ENCODE data around the gene TFE3. TPM values are rescaled to one million over a fixed set of nuclear protein-coding genes. Genes with fewer than 3 reads are reported as not detected.

TFE3 gene
- 76.9 and 86.8 TPM in 2 replicates for total RNA-seq

GRCh38 chrX:49043220-49043986, at the start of gene TFE3:
Gene TFE3 (minus strand): TSS chrX:49043357. CDS start chrX:49043226, 131 bp downstream.

GRCh38 chrX:49079489-49080428, 36.6 kb upstream of the TFE3 start, which contains the start of gene WDR45:
Gene WDR45 (minus strand): TSS chrX:49079887. CDS start chrX:49078095, 1,792 bp downstream.

GRCh38 chrX:49073601-49074575, 30.7 kb upstream of the TFE3 start, which contains the start of gene PRAF2:
Gene PRAF2 (minus strand): TSS chrX:49074002. CDS start chrX:49073987, 15 bp downstream.

GRCh38 chrX:49058794-49059193, 15.6 kb upstream of the TFE3 start, which contains the start of gene CCDC120:
Gene CCDC120 (plus strand): TSS chrX:49058999. CDS start chrX:49062042, 3,043 bp downstream.

GRCh38 chrX:49002091-49002935, 40.8 kb downstream of the TFE3 start, which contains the start of gene GRIPAP1:
Gene GRIPAP1 (minus strand): TSS chrX:49002264. CDS start chrX:49002229, 35 bp downstream.

Small RNA genes lying within 50 kb of the gene (small RNA-seq; reads per million reads assigned to genes)
- not detected for gene RNU4-52P

Other genes with a start within 250 kb of the TFE3 start
- 44.3 and 49.5 TPM in 2 replicates for gene HDAC6, start 241.3 kb downstream of the TFE3 start, total RNA-seq
- 0.36 TPM in 1 of 2 replicates, not detected in the other for gene ERAS, start 216.8 kb downstream of the TFE3 start, total RNA-seq
- gene PCSK1N, start 207.7 kb downstream of the TFE3 start, total RNA-seq, result 0.49 and 0.65 TPM in 2 replicates
- 25.1 and 26.0 TPM in 2 replicates for gene TIMM17B, start 145.6 kb downstream of the TFE3 start, total RNA-seq
- 33.8 and 50.9 TPM in 2 replicates for gene PQBP1, start 145.4 kb downstream of the TFE3 start, total RNA-seq
- gene SLC35A2, start 131.7 kb downstream of the TFE3 start, total RNA-seq, result 22.6 and 23.0 TPM in 2 replicates
- gene PIM2, start 124.3 kb downstream of the TFE3 start, total RNA-seq, result 4.1 and 4.4 TPM in 2 replicates
- gene OTUD5, start 85.8 kb downstream of the TFE3 start, total RNA-seq, result 33.3 and 36.2 TPM in 2 replicates
- gene KCND1, start 71.5 kb downstream of the TFE3 start, total RNA-seq, result 1.9 and 2.1 TPM in 2 replicates
- 14.3 and 16.8 TPM in 2 replicates for gene GRIPAP1, start 41.1 kb downstream of the TFE3 start, total RNA-seq
- 1.1 and 1.9 TPM in 2 replicates for gene CCDC120, start 15.6 kb upstream of the TFE3 start, total RNA-seq
- 15.1 and 16.6 TPM in 2 replicates for gene PRAF2, start 30.6 kb upstream of the TFE3 start, total RNA-seq
- gene WDR45, start 36.5 kb upstream of the TFE3 start, total RNA-seq, result 71.3 and 72.2 TPM in 2 replicates
- 15.4 and 16.9 TPM in 2 replicates for gene GPKOW, start 80.4 kb upstream of the TFE3 start, total RNA-seq
- 1.9 and 2.2 TPM in 2 replicates for gene MAGIX, start 119.4 kb upstream of the TFE3 start, total RNA-seq
- 26.4 and 35.5 TPM in 2 replicates for gene PLP2, start 128.5 kb upstream of the TFE3 start, total RNA-seq
- gene PRICKLE3, start 143.0 kb upstream of the TFE3 start, total RNA-seq, result 9.6 and 13.0 TPM in 2 replicates
- 0.49 and 0.73 TPM in 2 replicates for gene SYP, start 156.8 kb upstream of the TFE3 start, total RNA-seq
- not detected in 2 replicates for gene CACNA1F, start 190.0 kb upstream of the TFE3 start, total RNA-seq
- gene CCDC22, start 192.1 kb upstream of the TFE3 start, total RNA-seq, result 13.6 and 14.1 TPM in 2 replicates
- gene FOXP3, start 221.4 kb upstream of the TFE3 start, total RNA-seq, result not detected in 2 replicates
- 5.6 and 7.0 TPM in 2 replicates for gene PPP1R3F, start 226.4 kb upstream of the TFE3 start, total RNA-seq